Stomach (tissue), 9 donors: ENCODE data around the gene GABRG3. TPM values are rescaled to one million over a fixed set of nuclear protein-coding genes. Genes with fewer than 3 reads are reported as not detected.

Experiments
- DNase-seq, 2 donors: peaks; one replicate each; pipeline versions ENCODE4 v3.0.0 to v3.0.0-alpha.2; 2013 to 2019
- H3K27ac ChIP-seq, 5 donors: fragments of 200-600 bp in 4 of 5; sonication (generic) in 4 of 5; one replicate each; pipeline ENCODE4 v1.5.1; 2013 to 2019; ENCODE audit warnings: mild to moderate bottlenecking in 1 of 5, moderate library complexity in 1 of 5
- H3K27me3 ChIP-seq, 3 donors: fragments of 200-600 bp; sonication (generic); one replicate each; pipeline ENCODE4 v1.5.1; 2017 to 2019; ENCODE audit warnings: mixed run types in 1 of 3
- H3K36me3 ChIP-seq, 4 donors: fragments of 200-600 bp; sonication (generic); 1 replicate in 3 of 4; 2 replicates in 1 of 4; pipeline ENCODE4 v1.5.1; 2016 to 2019
- H3K4me1 ChIP-seq, 4 donors: fragments of 200-600 bp; sonication (generic); one replicate each; pipeline ENCODE4 v1.5.1; 2016 to 2019
- H3K4me3 ChIP-seq, 4 donors: fragments of 200-600 bp; sonication (generic) in 3 of 4; one replicate each; pipeline ENCODE4 v1.5.1; 2016 to 2019; ENCODE audit warnings: mild to moderate bottlenecking in 1 of 4
- H3K9me3 ChIP-seq, 4 donors: fragments of 200-600 bp; sonication (generic); one replicate each; pipeline ENCODE4 v1.5.1; 2016 to 2019
- CTCF ChIP-seq, 7 experiments: fragments of 450-650 bp in 4 of 7; fragments of 200-600 bp in 3 of 7; sonication (generic) in 3 of 7; IDR thresholded peaks; one replicate each; pipeline ENCODE4 v1.5.1; 2016 to 2019; ENCODE audit warnings: antibody characterized with exemption in 7 of 7, control low read depth in 2 of 7, mild to moderate bottlenecking in 1 of 7
- EP300 ChIP-seq: sonication (generic); formaldehyde crosslinking; IDR thresholded peaks from one replicate; pipeline ENCODE4 v1.6.1; 2017; ENCODE audit warnings: antibody characterized with exemption
- POLR2A ChIP-seq, 4 donors: fragments of 450-650 bp; IDR thresholded peaks; one replicate each; pipeline ENCODE4 v1.6.1; 2016; ENCODE audit warnings: antibody characterized with exemption in 4 of 4, control low read depth in 2 of 4, mild to moderate bottlenecking in 1 of 4, moderate library complexity in 1 of 4
- POLR2AphosphoS5 ChIP-seq, 3 donors: sonication (generic); formaldehyde crosslinking; IDR thresholded peaks; one replicate each; pipeline ENCODE4 v1.6.1; 2016; ENCODE audit warnings: antibody characterized with exemption in 3 of 3
- WGBS, 5 donors: extraction: QIAGEN DNeasy Blood & Tissue Kit in 3 of 5; methylation state at CpG; one replicate each; pipeline versions ENCODE4 v1.1.5 to v1.1.7; 2013 to 2018; 5-methylcytosine and 5-hydroxymethylcytosine counted together
- intact Hi-C: fragments of 100-400 bp; cut with DNase I; formaldehyde crosslinking; loops from one replicate; pipeline ENCODE4 v1.15.1; 2023; ENCODE audit warnings: low total_unique reads
- polyA plus RNA-seq, 3 donors: library from polyadenylated mRNA; stranded (reverse); fragments of 200-250 nt; gene quantifications; one replicate each; pipeline ENCODE4 v1.2.3, GENCODE V29; 2013
- total RNA-seq, 5 donors: library from RNA; depleted of rRNA; stranded (reverse); fragments of >200 nt; gene quantifications; one replicate each; pipeline versions ENCODE4 v1.1.0 to v1.2.3, GENCODE V29; 2014 to 2016
- donor health status: healthy with polysubstance abuse.
- donor health status: Bipolar disorder and iron deficiency.
- donor health status: healthy.

The GABRG3 gene
- total and polyA plus RNA-seq, 8 donors = 0.37 to 1.5 TPM; not detected in 6

DNA sequence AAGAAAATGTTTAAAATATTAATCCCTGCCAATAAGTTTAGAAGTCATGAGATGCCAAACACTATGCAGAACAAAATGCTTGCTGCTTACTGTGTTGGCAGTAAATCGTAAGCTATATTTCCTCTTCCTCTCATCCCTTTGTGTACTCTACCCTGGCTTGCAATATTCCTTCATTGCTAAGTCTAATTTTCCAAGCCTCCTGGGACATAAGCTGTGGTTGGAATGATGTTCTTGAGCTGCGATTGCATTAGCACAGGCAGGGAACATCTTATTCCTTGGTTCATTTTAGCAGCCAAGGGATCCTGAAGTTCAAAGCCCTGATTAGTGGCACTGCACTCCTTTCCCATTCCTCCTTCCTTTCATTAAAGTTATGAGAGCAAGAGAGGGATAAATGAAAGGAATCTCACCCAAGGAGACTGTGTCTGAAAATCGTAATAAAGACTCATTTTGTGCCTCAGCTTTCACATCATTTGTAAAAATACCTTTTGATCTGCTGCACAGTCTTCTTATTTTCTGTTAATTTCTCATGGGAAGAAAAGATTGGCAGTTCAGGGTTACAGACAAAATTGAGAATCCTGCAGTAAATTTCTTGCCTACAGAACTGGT lies 592.9 kb downstream of the GABRG3 start:
- peaks cover 0 to 48% (median 23%) of the 10 kb centered on the region in 4 donors for H3K9me3 ChIP-seq
- H3K4me1 ChIP-seq = no peaks in the 10 kb centered on the region
- DNase-seq = no peak
- H3K27ac ChIP-seq = no peak overlapping the region
- TF ChIP-seq POLR2A (IDR thresholded peaks at IDR 0.05) (no peak), POLR2AphosphoS5 (IDR thresholded peaks at IDR 0.05) (no peak), EP300 (no peak), CTCF (IDR thresholded peaks at IDR 0.05) (no peak)
- no peaks in the 10 kb centered on the region for H3K27me3 ChIP-seq
- no peak overlapping the region for H3K4me3 ChIP-seq
- WGBS, 5 donors = 67 to 79% (median 77%) methylated on average over 3 of the region's 3 CpGs
- intact Hi-C loops = no loop called here
- H3K36me3 ChIP-seq = no peaks in the 10 kb centered on the region

GRCh38 chr15:27564656-27565055 lies 593.7 kb downstream of the GABRG3 start:
- no peak overlapping the region for H3K27ac ChIP-seq
- H3K4me1 ChIP-seq = no peaks in the 10 kb centered on the region
- intact Hi-C loops = no loop called here
- no peaks in the 10 kb centered on the region for H3K36me3 ChIP-seq
- no peaks in the 10 kb centered on the region for H3K27me3 ChIP-seq
- WGBS, 5 donors = 64 to 90% (median 77%) methylated on average over 2 of the region's 2 CpGs
- H3K4me3 ChIP-seq = no peak overlapping the region
- H3K9me3 ChIP-seq = peaks cover 0 to 46% (median 20%) of the 10 kb centered on the region in 4 donors
- TF ChIP-seq POLR2AphosphoS5 (IDR thresholded peaks at IDR 0.05) (no peak), POLR2A (IDR thresholded peaks at IDR 0.05) (no peak), EP300 (no peak)
- no peak for DNase-seq

GRCh38 chr15:27570746-27571145 lies 599.8 kb downstream of the GABRG3 start:
- no peak for DNase-seq
- Histone ChIP-seq H3K27ac (no peak overlapping the region), H3K36me3 (no peaks in the 10 kb centered on the region), H3K4me1 (no peaks in the 10 kb centered on the region), H3K27me3 (no peaks in the 10 kb centered on the region), H3K4me3 (no peak overlapping the region), H3K9me3 (peaks cover 0 to 27% (median 14%) of the 10 kb centered on the region in 4 donors)
- WGBS, 5 donors = 49 to 52% (median 51%) methylated on average over 4 of the region's 4 CpGs
- no peak for TF ChIP-seq POLR2A (IDR thresholded peaks at IDR 0.05)
- intact Hi-C loops = no loop called here

DNA sequence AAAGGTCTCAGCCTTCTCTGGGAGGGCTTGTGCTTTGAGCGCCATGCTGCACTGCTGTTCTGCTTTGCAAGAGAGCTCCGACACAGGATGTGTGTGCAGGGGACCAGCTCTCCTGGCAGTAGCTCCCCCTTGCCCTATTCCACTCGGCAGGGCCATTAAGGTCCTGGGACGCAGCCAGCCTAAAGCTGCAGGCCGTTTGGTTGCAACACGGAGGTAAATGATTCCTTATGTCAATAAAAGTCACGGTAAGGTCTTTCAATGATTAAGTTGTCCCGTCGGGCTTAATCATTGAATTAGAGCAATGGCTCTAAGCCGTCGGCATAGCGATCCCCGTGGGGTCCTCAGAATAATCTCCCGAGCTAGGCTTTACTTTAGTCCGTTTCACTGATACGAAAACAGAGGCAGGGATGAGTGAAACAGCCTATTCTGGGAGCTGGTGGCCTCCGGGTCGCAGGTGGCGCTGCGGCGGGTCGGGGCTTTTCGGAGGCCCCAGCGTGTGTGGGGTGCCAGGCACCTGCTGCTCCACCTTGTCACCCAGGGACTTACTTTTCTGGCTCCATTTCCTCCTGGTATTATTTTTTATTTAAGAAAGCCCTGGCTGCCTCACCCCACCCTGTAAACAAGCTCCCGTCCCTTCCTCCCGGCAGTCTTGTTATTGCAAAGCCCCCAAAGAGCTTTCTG lies 603.0 kb downstream of the GABRG3 start:
- TF ChIP-seq POLR2AphosphoS5 (IDR thresholded peaks at IDR 0.05) = no peak
- no peak for TF ChIP-seq POLR2A (IDR thresholded peaks at IDR 0.05)
- TF ChIP-seq CTCF (IDR thresholded peaks at IDR 0.05) = no peak
- no peak for TF ChIP-seq EP300
- H3K36me3 ChIP-seq = no peaks in the 10 kb centered on the region

GRCh38 chr15:27574541-27575054 lies 603.6 kb downstream of the GABRG3 start:
- Histone ChIP-seq H3K27ac (no peak overlapping the region), H3K4me1 (no peaks in the 10 kb centered on the region), H3K27me3 (no peaks in the 10 kb centered on the region), H3K36me3 (no peaks in the 10 kb centered on the region), H3K9me3 (peaks cover 0 to 25% (median 14%) of the 10 kb centered on the region in 4 donors), H3K4me3 (no peak overlapping the region)
- intact Hi-C loops = no loop called here
- TF ChIP-seq CTCF (IDR thresholded peaks at IDR 0.05) (no peak), POLR2AphosphoS5 (IDR thresholded peaks at IDR 0.05) (no peak), POLR2A (IDR thresholded peaks at IDR 0.05) (no peak), EP300 (no peak)
- DNase-seq = no peak
- WGBS, 5 donors = 83 to 92% (median 90%) methylated on average over 20 of the region's 20 CpGs

More for the DNA sequence above, 603.0 kb downstream of the GABRG3 start:
- no peak overlapping the region for H3K27ac ChIP-seq
- DNase-seq = no peak
- peaks cover 0 to 20% (median 14%) of the 10 kb centered on the region in 4 donors for H3K9me3 ChIP-seq
- 61 to 73% (median 68%) methylated on average over 25 to 26 of the region's 26 CpGs for WGBS, 5 donors
- no peak overlapping the region for H3K4me3 ChIP-seq
- no peaks in the 10 kb centered on the region for H3K27me3 ChIP-seq
- no peaks in the 10 kb centered on the region for H3K4me1 ChIP-seq
- intact Hi-C loops = no loop called here
